H9 (cell line): ENCODE data around the gene ASH1L. TPM values are rescaled to one million over a fixed set of nuclear protein-coding genes. Genes with fewer than 3 reads are reported as not detected.

Source experiments
- DNase-seq: peaks from one replicate; pipeline ENCODE4 v3.0.0-alpha.2; 2017
- H2AFZ ChIP-seq: one replicate; pipeline ENCODE4 v1.6.1; 2013; ENCODE audit warnings: mild to moderate bottlenecking, low read length, control low read depth, moderate library complexity
- H2AK5ac ChIP-seq: 2 replicates; pipeline ENCODE4 v1.6.1; 2013; ENCODE audit warnings: low read length, control low read depth, mixed read lengths; ENCODE audit not compliant: insufficient read length
- H2BK120ac ChIP-seq: one replicate; pipeline ENCODE4 v1.6.1; 2013; ENCODE audit warnings: low read depth, mild to moderate bottlenecking, low read length, control low read depth, inconsistent platforms; ENCODE audit not compliant: poor library complexity, severe bottlenecking
- H2BK12ac ChIP-seq: 2 replicates; pipeline ENCODE4 v1.6.1; 2013; ENCODE audit warnings: low read length, control low read depth, mixed read lengths, low read depth; ENCODE audit not compliant: insufficient read length
- H2BK15ac ChIP-seq: 2 replicates; pipeline ENCODE4 v1.6.1; 2013; ENCODE audit warnings: low read depth, low read length, control low read depth
- H2BK20ac ChIP-seq: one replicate; pipeline ENCODE4 v1.6.1; 2013; ENCODE audit warnings: low read depth, mild to moderate bottlenecking, low read length, control low read depth, inconsistent platforms; ENCODE audit not compliant: poor library complexity, severe bottlenecking
- H2BK5ac ChIP-seq: 2 replicates; pipeline ENCODE4 v1.6.1; 2013; ENCODE audit warnings: low read length, control low read depth, mixed read lengths; ENCODE audit not compliant: insufficient read length
- H3K14ac ChIP-seq: 2 replicates; pipeline ENCODE4 v1.6.1; 2013; ENCODE audit warnings: low read length, control low read depth; ENCODE audit not compliant: insufficient read depth
- H3K18ac ChIP-seq: 2 replicates; pipeline ENCODE4 v1.6.1; 2013; ENCODE audit warnings: low read depth, mild to moderate bottlenecking, mixed read lengths, low read length, control low read depth; ENCODE audit not compliant: insufficient read length
- H3K23ac ChIP-seq: 2 replicates; pipeline ENCODE4 v1.6.1; 2013; ENCODE audit warnings: low read length, control low read depth, mixed read lengths, low read depth; ENCODE audit not compliant: insufficient read length
- H3K23me2 ChIP-seq: 2 replicates; pipeline ENCODE4 v1.6.1; 2013; ENCODE audit warnings: low read depth, mild to moderate bottlenecking, mixed read lengths, low read length, control low read depth; ENCODE audit not compliant: insufficient read length, poor library complexity, severe bottlenecking
- H3K27ac ChIP-seq: 2 replicates; pipeline ENCODE4 v1.5.1; 2013; ENCODE audit warnings: low read length, control low read depth, mixed read lengths, low read depth; ENCODE audit not compliant: insufficient read length
- H3K27me3 ChIP-seq: 2 replicates; pipeline ENCODE4 v1.6.1; 2013; ENCODE audit warnings: low read length, control low read depth, inconsistent platforms; ENCODE audit not compliant: insufficient read depth
- H3K4ac ChIP-seq: 2 replicates; pipeline ENCODE4 v1.6.1; 2013; ENCODE audit warnings: low read depth, mild to moderate bottlenecking, control low read depth, inconsistent platforms, low read length, moderate library complexity
- H3K4me1 ChIP-seq: 2 replicates; pipeline ENCODE4 v1.6.1; 2013; ENCODE audit warnings: low read length, control low read depth, inconsistent platforms; ENCODE audit not compliant: insufficient read depth
- H3K4me2 ChIP-seq: 2 replicates; pipeline ENCODE4 v1.6.1; 2013; ENCODE audit warnings: low read length, control low read depth, mixed read lengths; ENCODE audit not compliant: insufficient read length, insufficient read depth
- H3K56ac ChIP-seq: 2 replicates; pipeline ENCODE4 v1.6.1; 2013; ENCODE audit warnings: low read depth, mild to moderate bottlenecking, mixed read lengths, low read length, control low read depth; ENCODE audit not compliant: insufficient read length
- H3K79me1 ChIP-seq: 2 replicates; pipeline ENCODE4 v1.6.1; 2013; ENCODE audit warnings: low read depth, mild to moderate bottlenecking, moderate library complexity, low read length, control low read depth, inconsistent platforms; ENCODE audit not compliant: insufficient read depth, poor library complexity, severe bottlenecking
- H3K79me2 ChIP-seq: 2 replicates; pipeline ENCODE4 v1.6.1; 2013; ENCODE audit warnings: low read length, control low read depth, inconsistent platforms; ENCODE audit not compliant: insufficient read depth
- H3K9ac ChIP-seq: 2 replicates; pipeline ENCODE4 v1.6.1; 2013; ENCODE audit warnings: low read length, control low read depth, mixed read lengths; ENCODE audit not compliant: insufficient read length; ENCODE audit errors: extremely low read depth
- H3K9me3 ChIP-seq: one replicate; pipeline ENCODE4 v1.6.1; 2013; ENCODE audit warnings: low read depth, low read length, inconsistent platforms; ENCODE audit not compliant: control insufficient read depth
- H3T11ph ChIP-seq: one replicate; pipeline ENCODE4 v1.6.1; 2013; ENCODE audit warnings: mild to moderate bottlenecking, low read length, control low read depth, inconsistent platforms
- H4K20me1 ChIP-seq: one replicate; pipeline ENCODE4 v1.6.1; 2013; ENCODE audit not compliant: control insufficient read depth, insufficient read length, insufficient read depth
- H4K5ac ChIP-seq: 2 replicates; pipeline ENCODE4 v1.6.1; 2013; ENCODE audit warnings: low read depth, mild to moderate bottlenecking, mixed read lengths, low read length, control low read depth; ENCODE audit not compliant: insufficient read length
- H4K8ac ChIP-seq: replicated peaks from 2 replicates; pipeline ENCODE4 v1.6.1; 2013; ENCODE audit warnings: low read length, control low read depth, mixed read lengths, low read depth; ENCODE audit not compliant: insufficient read length
- H4K91ac ChIP-seq: 2 replicates; pipeline ENCODE4 v1.6.1; 2013; ENCODE audit warnings: low read depth, mild to moderate bottlenecking, moderate library complexity, mixed read lengths, low read length, control low read depth; ENCODE audit not compliant: insufficient read length
- H3K27ac Mint-ChIP-seq, 3 experiments: 2 replicates in 2 of 3; 3 replicates in 1 of 3; pipeline ENCODE4 v1.8.0; 2020 to 2021; ENCODE audit warnings: mixed read lengths in 3 of 3, mild to moderate bottlenecking in 1 of 3, moderate library complexity in 1 of 3
- H3K27me3 Mint-ChIP-seq: 2 replicates; pipeline ENCODE4 v1.8.0; 2021; ENCODE audit warnings: low read depth, mild to moderate bottlenecking, moderate library complexity, mixed read lengths
- H3K36me3 Mint-ChIP-seq, 3 experiments: 2 replicates in 2 of 3; 3 replicates in 1 of 3; pipeline ENCODE4 v1.8.0; 2020 to 2021; ENCODE audit warnings: low read depth in 3 of 3, mixed read lengths in 3 of 3; ENCODE audit not compliant: insufficient read depth in 1 of 3
- H3K4me1 Mint-ChIP-seq, 2 experiments: 2 replicates each; pipeline ENCODE4 v1.8.0; 2020; ENCODE audit warnings: mixed read lengths in 2 of 2
- H3K4me3 Mint-ChIP-seq, 2 experiments: 2 replicates in 1 of 2; 3 replicates in 1 of 2; pipeline ENCODE4 v1.8.0; 2020 to 2021; ENCODE audit warnings: mild to moderate bottlenecking in 2 of 2, mixed read lengths in 2 of 2, moderate library complexity in 1 of 2
- H3K9me3 Mint-ChIP-seq, 2 experiments: 2 replicates in 1 of 2; 3 replicates in 1 of 2; pipeline ENCODE4 v1.8.0; 2020; ENCODE audit warnings: mild to moderate bottlenecking in 2 of 2, mixed read lengths in 2 of 2, moderate library complexity in 1 of 2
- WGBS: extraction: QIAGEN DNeasy Blood & Tissue Kit; methylation state at CpG from one replicate; pipeline ENCODE4 v1.1.7; 2013; ENCODE audit warnings: missing lambda C conversion rate, low lambda C conversion rate, mixed read lengths; ENCODE audit not compliant: insufficient read length; ENCODE audit errors: extremely low coverage; 5-methylcytosine and 5-hydroxymethylcytosine counted together
- total RNA-seq: library from RNA; stranded (reverse); gene quantifications from 2 replicates; pipeline ENCODE4 v1.2.1, GENCODE V29; 2021
- TF ChIP-seq, protein P1 (sequence below): fragments of 200-600 bp; sonication (generic); conservative IDR thresholded peaks from 3 replicates; pipeline ENCODE4 v1.8.0; 2021; ENCODE audit warnings: antibody characterized with exemption, mild to moderate bottlenecking

ASH1L gene
- total RNA-seq, 1 experiment from 2014 or later: 32.8 TPM

DNA sequence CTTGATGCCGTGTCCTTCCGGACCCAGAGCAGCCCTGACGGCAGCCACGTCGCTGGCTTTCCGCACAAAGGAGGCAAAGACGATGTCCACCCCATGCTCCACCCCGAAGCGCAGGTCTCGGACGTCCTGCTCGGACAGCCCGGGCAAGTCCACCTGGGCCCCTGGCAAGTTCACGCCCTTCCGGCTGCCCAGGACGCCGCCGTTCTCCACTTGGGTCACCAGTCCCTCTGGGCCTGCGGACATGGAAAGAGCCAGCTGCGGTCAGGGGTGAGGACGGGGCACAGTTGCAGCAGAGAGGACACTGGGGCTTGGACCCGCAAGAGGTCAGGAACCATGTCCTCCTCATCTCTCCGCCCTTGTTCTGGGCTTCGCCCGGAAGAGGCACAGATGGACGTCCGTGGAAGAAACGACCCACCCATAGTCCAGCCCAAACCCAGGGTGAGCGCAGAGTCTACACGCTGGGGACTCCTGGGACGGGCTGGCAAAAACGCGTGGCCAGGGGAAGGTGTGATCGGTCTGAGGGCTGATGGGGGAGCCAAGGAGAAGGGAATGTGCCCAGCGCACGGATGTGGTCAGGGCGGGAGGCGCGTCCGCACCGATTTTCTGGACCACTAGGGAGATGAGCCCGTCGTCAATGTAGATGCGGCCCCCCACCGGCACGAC, 268.0 kb downstream of the ASH1L start:
- no peak for DNase-seq

More for the DNA sequence above, 268.0 kb downstream of the ASH1L start:
- H3K27me3 ChIP-seq: no peaks in the 10 kb centered on the region; the same call in 1 of the 2 replicates
- H3K56ac ChIP-seq: no peak overlapping the region
- no peak overlapping the region for H3T11ph ChIP-seq
- peaks cover 12 to 23% of the 10 kb centered on the region in 2 experiments for H3K4me1 Mint-ChIP-seq
- H3K23me2 ChIP-seq: peaks cover 12% of the 10 kb centered on the region
- no peaks in the 10 kb centered on the region for H3K36me3 Mint-ChIP-seq
- no peaks in the 10 kb centered on the region for H3K9me3 ChIP-seq
- H3K4ac ChIP-seq: no peak overlapping the region
- no peak overlapping the region for H3K9ac ChIP-seq
- H2AFZ ChIP-seq: no peak overlapping the region
- no peak overlapping the region; the same call in 1 of the 2 replicates for H3K14ac ChIP-seq
- no peak overlapping the region for H3K27ac ChIP-seq
- TF ChIP-seq, protein P1, sequence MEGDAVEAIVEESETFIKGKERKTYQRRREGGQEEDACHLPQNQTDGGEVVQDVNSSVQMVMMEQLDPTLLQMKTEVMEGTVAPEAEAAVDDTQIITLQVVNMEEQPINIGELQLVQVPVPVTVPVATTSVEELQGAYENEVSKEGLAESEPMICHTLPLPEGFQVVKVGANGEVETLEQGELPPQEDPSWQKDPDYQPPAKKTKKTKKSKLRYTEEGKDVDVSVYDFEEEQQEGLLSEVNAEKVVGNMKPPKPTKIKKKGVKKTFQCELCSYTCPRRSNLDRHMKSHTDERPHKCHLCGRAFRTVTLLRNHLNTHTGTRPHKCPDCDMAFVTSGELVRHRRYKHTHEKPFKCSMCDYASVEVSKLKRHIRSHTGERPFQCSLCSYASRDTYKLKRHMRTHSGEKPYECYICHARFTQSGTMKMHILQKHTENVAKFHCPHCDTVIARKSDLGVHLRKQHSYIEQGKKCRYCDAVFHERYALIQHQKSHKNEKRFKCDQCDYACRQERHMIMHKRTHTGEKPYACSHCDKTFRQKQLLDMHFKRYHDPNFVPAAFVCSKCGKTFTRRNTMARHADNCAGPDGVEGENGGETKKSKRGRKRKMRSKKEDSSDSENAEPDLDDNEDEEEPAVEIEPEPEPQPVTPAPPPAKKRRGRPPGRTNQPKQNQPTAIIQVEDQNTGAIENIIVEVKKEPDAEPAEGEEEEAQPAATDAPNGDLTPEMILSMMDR: no peak
- H3K4me3 Mint-ChIP-seq: peak overlapping the region in 1 of 2 experiments; percentile 69; a peak in 3 of 5 replicates
- H2BK120ac ChIP-seq: no peak overlapping the region
- H2BK15ac ChIP-seq: no peak overlapping the region
- no peaks in the 10 kb centered on the region; a peak in 1 of 5 replicates for H3K9me3 Mint-ChIP-seq
- H4K91ac ChIP-seq: no peak overlapping the region
- no peak overlapping the region for H3K18ac ChIP-seq
- no peaks in the 10 kb centered on the region for H3K79me1 ChIP-seq
- H4K20me1 ChIP-seq: no peaks in the 10 kb centered on the region
- no peak overlapping the region for H4K5ac ChIP-seq
- H3K23ac ChIP-seq: no peak overlapping the region
- no peaks in the 10 kb centered on the region for H3K79me2 ChIP-seq
- peaks cover 18% of the 10 kb centered on the region for H3K27me3 Mint-ChIP-seq
- no peak overlapping the region for H2BK12ac ChIP-seq
- no CpG with 5 or more reads among the region's 46 CpGs for WGBS
- H2AK5ac ChIP-seq: no peak overlapping the region
- peak overlapping the region; percentile 67 for H3K4me2 ChIP-seq
- H2BK20ac ChIP-seq: no peak overlapping the region
- no peak overlapping the region for H2BK5ac ChIP-seq
- no peak overlapping the region for H4K8ac ChIP-seq
- no peaks in the 10 kb centered on the region; the same call in 1 of the 2 replicates for H3K4me1 ChIP-seq
- no peak overlapping the region; a peak in 1 of 7 replicates for H3K27ac Mint-ChIP-seq
